ENCODE measurements around the gene AAGAB.
"Not testable (repeated sequence)": the region's sequence is repeated elsewhere in the genome, so short reads cannot be mapped to it uniquely, and the experiment has no call there.

GRCh38 chr15:67153044-67153443 is 101.4 kb downstream of the AAGAB start:
- TF ChIP-seq, protein P1, sequence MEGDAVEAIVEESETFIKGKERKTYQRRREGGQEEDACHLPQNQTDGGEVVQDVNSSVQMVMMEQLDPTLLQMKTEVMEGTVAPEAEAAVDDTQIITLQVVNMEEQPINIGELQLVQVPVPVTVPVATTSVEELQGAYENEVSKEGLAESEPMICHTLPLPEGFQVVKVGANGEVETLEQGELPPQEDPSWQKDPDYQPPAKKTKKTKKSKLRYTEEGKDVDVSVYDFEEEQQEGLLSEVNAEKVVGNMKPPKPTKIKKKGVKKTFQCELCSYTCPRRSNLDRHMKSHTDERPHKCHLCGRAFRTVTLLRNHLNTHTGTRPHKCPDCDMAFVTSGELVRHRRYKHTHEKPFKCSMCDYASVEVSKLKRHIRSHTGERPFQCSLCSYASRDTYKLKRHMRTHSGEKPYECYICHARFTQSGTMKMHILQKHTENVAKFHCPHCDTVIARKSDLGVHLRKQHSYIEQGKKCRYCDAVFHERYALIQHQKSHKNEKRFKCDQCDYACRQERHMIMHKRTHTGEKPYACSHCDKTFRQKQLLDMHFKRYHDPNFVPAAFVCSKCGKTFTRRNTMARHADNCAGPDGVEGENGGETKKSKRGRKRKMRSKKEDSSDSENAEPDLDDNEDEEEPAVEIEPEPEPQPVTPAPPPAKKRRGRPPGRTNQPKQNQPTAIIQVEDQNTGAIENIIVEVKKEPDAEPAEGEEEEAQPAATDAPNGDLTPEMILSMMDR (IDR thresholded peaks at IDR 0.05; ENCODE audit: poor library complexity, severe bottlenecking): not testable (repeated sequence)
- TF ChIP-seq EZH2 (IDR thresholded peaks at IDR 0.05; ENCODE audit: borderline replicate concordance, insufficient read depth, low read length, poor library complexity, severe bottlenecking); POLR2AphosphoS5 (IDR thresholded peaks at IDR 0.05); SMC3 (conservative IDR thresholded peaks at IDR 0.05; ENCODE audit: poor library complexity); EP300 (conservative IDR thresholded peaks at IDR 0.05; ENCODE audit: poor library complexity, severe bottlenecking): not testable (repeated sequence)

Data from neural cell (in vitro differentiated cells).